ENCODE results near the gene ALDH8A1.
A peak's percentile ranks its signal among the peaks of the same experiment; 100 is the strongest.

The ALDH8A1 gene

DNA sequence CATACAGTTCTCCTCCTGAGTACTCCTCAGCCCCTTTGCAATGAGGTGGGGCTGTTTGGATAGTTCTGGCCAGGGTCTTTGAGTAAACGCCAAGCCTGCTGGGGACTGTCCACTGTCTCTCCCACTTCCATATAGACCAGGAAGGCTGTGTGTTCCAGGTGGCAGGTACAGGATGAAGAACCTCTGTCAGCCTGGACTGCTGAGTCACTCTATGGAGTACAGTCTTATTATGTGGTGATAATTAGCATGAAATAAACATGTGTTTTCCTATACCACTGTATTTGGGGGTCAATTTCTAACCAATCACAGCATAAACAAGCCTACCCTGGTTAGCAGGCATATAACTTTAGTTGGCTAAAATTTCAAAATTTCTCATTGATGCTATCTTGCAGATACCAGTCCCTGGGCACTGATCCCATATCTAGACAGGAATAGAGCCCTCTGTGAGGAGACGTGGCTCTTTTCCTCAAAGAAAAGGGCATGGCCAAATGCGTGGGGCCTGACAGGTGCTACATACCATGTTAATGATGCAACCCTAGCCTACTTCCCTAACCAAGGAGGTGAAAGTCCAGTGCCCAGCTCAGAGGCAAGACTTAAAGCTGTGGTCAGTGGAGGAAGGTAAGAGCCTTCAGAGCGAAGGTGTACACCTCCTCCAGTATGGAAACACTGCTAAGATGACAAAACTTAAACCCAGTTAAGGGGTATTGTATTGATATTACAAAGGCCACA is 4.5 kb upstream of the ALDH8A1 start:
- TF ChIP-seq, protein P1, sequence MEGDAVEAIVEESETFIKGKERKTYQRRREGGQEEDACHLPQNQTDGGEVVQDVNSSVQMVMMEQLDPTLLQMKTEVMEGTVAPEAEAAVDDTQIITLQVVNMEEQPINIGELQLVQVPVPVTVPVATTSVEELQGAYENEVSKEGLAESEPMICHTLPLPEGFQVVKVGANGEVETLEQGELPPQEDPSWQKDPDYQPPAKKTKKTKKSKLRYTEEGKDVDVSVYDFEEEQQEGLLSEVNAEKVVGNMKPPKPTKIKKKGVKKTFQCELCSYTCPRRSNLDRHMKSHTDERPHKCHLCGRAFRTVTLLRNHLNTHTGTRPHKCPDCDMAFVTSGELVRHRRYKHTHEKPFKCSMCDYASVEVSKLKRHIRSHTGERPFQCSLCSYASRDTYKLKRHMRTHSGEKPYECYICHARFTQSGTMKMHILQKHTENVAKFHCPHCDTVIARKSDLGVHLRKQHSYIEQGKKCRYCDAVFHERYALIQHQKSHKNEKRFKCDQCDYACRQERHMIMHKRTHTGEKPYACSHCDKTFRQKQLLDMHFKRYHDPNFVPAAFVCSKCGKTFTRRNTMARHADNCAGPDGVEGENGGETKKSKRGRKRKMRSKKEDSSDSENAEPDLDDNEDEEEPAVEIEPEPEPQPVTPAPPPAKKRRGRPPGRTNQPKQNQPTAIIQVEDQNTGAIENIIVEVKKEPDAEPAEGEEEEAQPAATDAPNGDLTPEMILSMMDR (IDR thresholded peaks at IDR 0.05; ENCODE audit: poor library complexity, severe bottlenecking): no peak
- H3K27ac ChIP-seq (ENCODE audit: poor library complexity, severe bottlenecking): no peak overlapping the region
- H3K27me3 ChIP-seq (ENCODE audit: insufficient read depth, poor library complexity, severe bottlenecking): no peaks in the 10 kb centered on the region
- no peaks in the 10 kb centered on the region for H3K4me1 ChIP-seq (ENCODE audit: insufficient read depth, poor library complexity, severe bottlenecking)
- DNase-seq (ENCODE audit: low spot score) (no peak), ATAC-seq (ENCODE audit: low read depth) (0 out of 3 replicates have a peak, but pooled peaks have one; percentile 36)
- H3K36me3 ChIP-seq (ENCODE audit: low read depth): 0 out of 2 replicates have a peak, but pooled peaks cover 8% of the 10 kb centered on the region
- H3K9me3 ChIP-seq (ENCODE audit: severe bottlenecking): no peaks in the 10 kb centered on the region
- no peak overlapping the region for H3K4me3 ChIP-seq (ENCODE audit: severe bottlenecking)

DNA sequence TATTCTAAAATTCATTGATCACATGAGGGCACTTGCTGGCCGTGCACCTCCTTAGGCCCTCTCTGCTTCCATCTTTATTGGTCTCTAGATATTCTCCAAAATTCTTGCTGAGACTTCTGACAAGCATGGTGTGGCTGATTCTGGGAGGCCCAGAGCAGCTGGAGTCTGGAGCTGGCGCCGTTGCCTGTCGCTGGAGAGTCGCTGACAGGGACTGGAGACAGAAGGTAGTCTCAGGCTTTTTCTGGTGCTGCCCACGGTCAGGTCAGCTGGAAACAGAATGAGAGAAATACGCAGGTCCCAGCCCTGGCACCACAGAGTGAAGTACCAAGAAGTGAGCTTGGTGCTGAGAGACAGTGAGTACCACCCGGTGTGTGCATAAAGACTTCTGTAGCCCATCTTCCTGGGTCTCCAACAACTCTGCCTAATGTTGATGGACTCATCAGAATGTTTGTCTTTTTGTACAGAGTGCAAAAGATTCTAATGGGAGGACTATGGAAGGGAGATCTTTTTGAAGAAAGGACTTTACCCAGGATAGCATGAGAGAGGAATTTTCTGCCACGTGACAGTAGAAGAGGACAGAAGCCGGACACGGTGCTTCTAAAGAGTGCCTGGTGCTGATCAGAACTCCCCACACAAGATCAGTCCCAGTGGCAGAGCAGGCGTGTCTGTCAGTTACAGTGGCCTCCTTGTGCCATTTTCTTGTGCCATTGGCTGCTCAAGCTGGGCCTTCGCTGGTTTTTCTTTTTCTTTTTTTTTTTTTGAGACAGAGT is 1.8 kb upstream of the ALDH8A1 start:
- no peak overlapping the region for H3K4me3 ChIP-seq (ENCODE audit: severe bottlenecking)
- H3K27me3 ChIP-seq (ENCODE audit: insufficient read depth, poor library complexity, severe bottlenecking): no peaks in the 10 kb centered on the region
- ATAC-seq (ENCODE audit: low read depth) (no peak), DNase-seq (ENCODE audit: low spot score) (no peak)
- no peak overlapping the region for H3K27ac ChIP-seq (ENCODE audit: poor library complexity, severe bottlenecking)
- H3K4me1 ChIP-seq (ENCODE audit: insufficient read depth, poor library complexity, severe bottlenecking): no peaks in the 10 kb centered on the region
- no peaks in the 10 kb centered on the region for H3K9me3 ChIP-seq (ENCODE audit: severe bottlenecking)
- no peaks in the 10 kb centered on the region for H3K36me3 ChIP-seq (ENCODE audit: low read depth)
- TF ChIP-seq, protein P1 (IDR thresholded peaks at IDR 0.05; ENCODE audit: poor library complexity, severe bottlenecking): no peak

DNA sequence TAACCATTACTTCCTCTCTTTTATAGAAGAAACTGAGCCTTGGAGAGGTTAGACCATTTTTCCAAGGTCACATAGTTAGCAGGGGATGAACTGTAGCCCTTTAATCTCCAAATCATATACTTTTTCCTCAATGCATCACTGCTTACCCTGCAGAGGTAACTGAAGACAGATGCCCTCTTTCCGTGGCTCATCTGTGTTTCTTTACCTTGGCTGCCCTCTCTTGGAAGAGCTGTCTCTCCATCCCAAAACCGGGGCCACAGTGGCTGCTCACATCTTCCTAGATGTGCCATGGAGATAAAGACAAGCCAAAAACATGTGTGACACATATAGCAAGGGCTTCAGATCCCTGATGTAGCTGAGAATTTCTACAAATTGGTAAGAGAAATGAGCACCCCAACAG is 581 bp upstream of the ALDH8A1 start:
- Histone ChIP-seq H3K36me3 (ENCODE audit: low read depth) (no peaks in the 10 kb centered on the region), H3K27ac (ENCODE audit: poor library complexity, severe bottlenecking) (no peak overlapping the region), H3K27me3 (ENCODE audit: insufficient read depth, poor library complexity, severe bottlenecking) (no peaks in the 10 kb centered on the region), H3K9me3 (ENCODE audit: severe bottlenecking) (no peaks in the 10 kb centered on the region), H3K4me3 (ENCODE audit: severe bottlenecking) (no peak overlapping the region), H3K4me1 (ENCODE audit: insufficient read depth, poor library complexity, severe bottlenecking) (no peaks in the 10 kb centered on the region)
- DNase-seq (ENCODE audit: low spot score) (no peak), ATAC-seq (ENCODE audit: low read depth) (no peak)
- TF ChIP-seq, protein P1 (IDR thresholded peaks at IDR 0.05; ENCODE audit: poor library complexity, severe bottlenecking): peak; percentile 14

DNA sequence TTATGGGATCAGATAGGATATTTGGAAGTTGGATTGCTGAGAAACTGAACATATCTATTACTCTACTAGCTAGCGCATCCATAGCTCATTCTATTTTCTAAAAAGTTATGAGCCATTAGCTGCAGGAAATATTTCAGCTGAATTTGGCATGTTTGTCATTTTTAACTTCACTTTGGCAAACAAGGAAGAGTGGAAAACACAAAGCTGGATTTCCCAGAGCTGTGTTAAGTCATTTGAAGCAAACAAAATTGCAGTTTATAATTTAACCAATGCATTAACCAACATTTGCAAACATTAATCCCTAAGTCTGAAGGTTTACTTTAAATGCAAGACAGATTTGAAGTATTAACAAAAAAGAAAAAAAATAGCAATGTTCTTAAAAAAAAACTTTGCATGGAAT is 1.2 kb downstream of the ALDH8A1 start:
- Histone ChIP-seq H3K36me3 (ENCODE audit: low read depth) (no peaks in the 10 kb centered on the region), H3K9me3 (ENCODE audit: severe bottlenecking) (no peaks in the 10 kb centered on the region), H3K27ac (ENCODE audit: poor library complexity, severe bottlenecking) (no peak overlapping the region), H3K4me1 (ENCODE audit: insufficient read depth, poor library complexity, severe bottlenecking) (no peaks in the 10 kb centered on the region), H3K27me3 (ENCODE audit: insufficient read depth, poor library complexity, severe bottlenecking) (no peaks in the 10 kb centered on the region), H3K4me3 (ENCODE audit: severe bottlenecking) (no peak overlapping the region)
- no peak for DNase-seq (ENCODE audit: low spot score)
- no peak for ATAC-seq (ENCODE audit: low read depth)
- TF ChIP-seq, protein P1 (IDR thresholded peaks at IDR 0.05; ENCODE audit: poor library complexity, severe bottlenecking): no peak

All from RWPE2 (cell line).